ENCODE results near the gene PSMD9.

- TF ChIP-seq POLR2A (IDR thresholded peaks at IDR 0.05; ENCODE audit: low read length), result no peak
- no peak for TF ChIP-seq GATA1 (IDR thresholded peaks at IDR 0.05; ENCODE audit: low read depth, low read length)
These were observed 22.3 kb upstream of the PSMD9 start for GRCh38 chr12:121866331-121866730.

Data from erythroblast (primary cell).